Stimulated activated memory B cell treated with anti-CD40 and anti-IgM and Interleukin-4, amounts not matched to agents 10 μg/mL and 1 μg/mL and 100 μg/mL, for 72 hours (primary cell): ENCODE results near the gene TACC2.
"Not testable (repeated sequence)": the region's sequence is repeated elsewhere in the genome, so short reads cannot be mapped to it uniquely, and the experiment has no call there.

Experiments used
- ATAC-seq: fragments of 150-1000 bp; cut with Tn5 transposase; 2 replicates; pipeline ENCODE4 v1.10.0; 2021
- H3K27ac Mint-ChIP-seq: one replicate; pipeline ENCODE4 v1.8.0; 2022; ENCODE audit warnings: mild to moderate bottlenecking, mixed read lengths
- H3K27me3 Mint-ChIP-seq: one replicate; pipeline ENCODE4 v1.8.0; 2022; ENCODE audit warnings: mixed read lengths
- H3K36me3 Mint-ChIP-seq: one replicate; pipeline ENCODE4 v1.8.0; 2022; ENCODE audit warnings: mixed read lengths
- H3K4me1 Mint-ChIP-seq: one replicate; pipeline ENCODE4 v1.8.0; 2022; ENCODE audit warnings: mixed read lengths
- H3K4me3 Mint-ChIP-seq: one replicate; pipeline ENCODE4 v1.8.0; 2022; ENCODE audit warnings: mild to moderate bottlenecking, moderate library complexity, mixed read lengths
- H3K9me3 Mint-ChIP-seq: one replicate; pipeline ENCODE4 v1.8.0; 2022; ENCODE audit warnings: mixed read lengths

The TACC2 gene

GRCh38 chr10:122012731-122013130 lies 23.8 kb downstream of the TACC2 start:
- no peaks in the 10 kb centered on the region for H3K4me1 Mint-ChIP-seq
- peaks cover 3% of the 10 kb centered on the region for H3K9me3 Mint-ChIP-seq
- H3K36me3 Mint-ChIP-seq = no peaks in the 10 kb centered on the region
- H3K27ac Mint-ChIP-seq = no peak overlapping the region
- no peak overlapping the region for H3K4me3 Mint-ChIP-seq
- no peak for ATAC-seq
- H3K27me3 Mint-ChIP-seq = peaks cover 41% of the 10 kb centered on the region

- Mint-ChIP-seq H3K36me3 (no peaks in the 10 kb centered on the region), H3K27me3 (peaks cover 37% of the 10 kb centered on the region), H3K27ac (no peak overlapping the region), H3K9me3 (peaks cover 3% of the 10 kb centered on the region), H3K4me3 (no peak overlapping the region), H3K4me1 (no peaks in the 10 kb centered on the region)
- ATAC-seq = no peak
These were observed 24.4 kb downstream of the TACC2 start for GRCh38 chr10:122013311-122013780.

DNA sequence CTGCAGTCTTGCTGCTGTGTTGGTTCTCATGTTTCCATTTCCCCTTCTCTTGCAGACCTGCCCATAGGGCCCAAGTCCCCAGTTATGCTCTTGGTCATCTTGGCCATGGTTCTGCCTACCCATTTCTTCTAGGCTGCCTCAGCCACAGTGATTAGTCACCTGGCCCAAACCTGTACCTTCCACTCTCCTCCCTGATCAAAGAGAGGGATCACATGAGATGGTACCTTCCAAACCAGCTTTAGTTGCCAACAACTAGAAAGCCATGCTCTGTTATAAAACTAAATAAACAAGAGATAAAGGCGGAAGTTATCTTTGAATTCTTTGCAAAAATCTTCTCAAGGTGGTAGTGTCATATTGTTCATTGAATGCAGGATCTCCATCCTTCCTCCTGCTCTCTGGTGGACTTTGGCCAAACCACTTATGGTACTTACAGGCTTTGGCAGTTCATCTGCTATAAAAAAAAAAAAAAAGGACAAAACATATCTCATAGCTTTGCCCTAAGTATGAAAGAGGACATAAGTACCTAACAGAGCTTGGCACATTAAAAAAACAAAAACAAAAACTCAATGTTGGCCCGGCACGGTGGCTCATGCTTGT lies 25.8 kb downstream of the TACC2 start:
- H3K27ac Mint-ChIP-seq = no peak overlapping the region
- H3K36me3 Mint-ChIP-seq = no peaks in the 10 kb centered on the region
- H3K27me3 Mint-ChIP-seq = peaks cover 37% of the 10 kb centered on the region
- ATAC-seq = no peak
- peaks cover 3% of the 10 kb centered on the region for H3K9me3 Mint-ChIP-seq
- no peak overlapping the region for H3K4me3 Mint-ChIP-seq
- no peaks in the 10 kb centered on the region for H3K4me1 Mint-ChIP-seq

DNA sequence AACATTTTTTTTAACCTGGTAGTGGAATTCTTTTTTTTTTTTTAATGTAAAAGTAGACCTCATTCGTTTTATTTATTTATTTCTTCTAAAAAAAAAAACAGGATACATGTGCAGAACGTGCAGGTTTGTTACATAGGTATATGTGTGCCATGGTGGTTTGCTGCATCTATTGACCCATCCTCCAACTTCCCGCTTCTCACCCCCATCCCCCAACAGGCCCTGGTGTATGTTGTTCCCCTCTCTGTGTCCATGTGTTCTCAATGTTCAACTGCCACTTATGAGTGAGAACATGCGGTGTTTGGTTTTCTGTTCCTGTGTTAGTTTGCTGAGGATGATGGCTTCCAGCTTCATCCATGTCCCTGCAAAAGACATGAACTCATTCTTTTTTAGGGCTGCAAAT lies 29.0 kb downstream of the TACC2 start:
- H3K4me1 Mint-ChIP-seq, H3K4me3 Mint-ChIP-seq, H3K9me3 Mint-ChIP-seq, H3K36me3 Mint-ChIP-seq, H3K27ac Mint-ChIP-seq, ATAC-seq: not testable (repeated sequence)
- H3K27me3 Mint-ChIP-seq = peaks cover 12% of the 10 kb centered on the region

- Mint-ChIP-seq H3K4me3 (no peak overlapping the region), H3K4me1 (no peaks in the 10 kb centered on the region), H3K9me3 (no peaks in the 10 kb centered on the region), H3K27me3 (peaks cover 9% of the 10 kb centered on the region), H3K27ac (no peak overlapping the region), H3K36me3 (no peaks in the 10 kb centered on the region)
- no peak for ATAC-seq
These were observed 29.5 kb downstream of the TACC2 start for GRCh38 chr10:122018491-122018890.

DNA sequence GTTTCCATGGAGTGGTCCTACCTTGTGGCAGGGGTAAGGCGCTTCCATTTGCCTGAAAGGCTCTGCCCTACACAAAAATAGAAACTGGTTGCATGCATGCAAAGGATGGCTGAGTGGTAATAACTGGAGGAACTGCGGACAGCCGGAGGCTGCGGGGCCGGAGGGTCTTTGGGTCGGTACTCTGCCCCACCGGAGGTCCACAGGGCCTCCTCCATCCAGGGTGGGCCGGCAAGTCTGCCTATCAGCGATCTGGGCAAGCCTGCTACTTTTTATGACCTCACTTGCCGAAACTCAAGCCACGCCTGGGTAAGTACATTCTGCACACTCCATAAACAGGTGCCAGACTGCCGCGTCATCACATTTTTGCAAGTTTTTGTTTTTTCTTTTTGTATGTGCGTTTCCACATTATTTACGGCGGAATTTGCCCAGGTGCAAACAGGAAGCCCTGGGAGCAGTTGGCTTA lies 30.0 kb downstream of the TACC2 start:
- Mint-ChIP-seq H3K4me3 (no peak overlapping the region), H3K9me3 (no peaks in the 10 kb centered on the region), H3K4me1 (no peaks in the 10 kb centered on the region), H3K27me3 (peaks cover 9% of the 10 kb centered on the region), H3K27ac (no peak overlapping the region), H3K36me3 (no peaks in the 10 kb centered on the region)
- ATAC-seq = no peak

- no peak overlapping the region for H3K4me3 Mint-ChIP-seq
- H3K27ac Mint-ChIP-seq = no peak overlapping the region
- no peaks in the 10 kb centered on the region for H3K36me3 Mint-ChIP-seq
- peaks cover 5% of the 10 kb centered on the region for H3K27me3 Mint-ChIP-seq
- no peaks in the 10 kb centered on the region for H3K4me1 Mint-ChIP-seq
- no peak for ATAC-seq
- peaks cover 3% of the 10 kb centered on the region for H3K9me3 Mint-ChIP-seq
These were observed 30.5 kb downstream of the TACC2 start for GRCh38 chr10:122019414-122019975.

GRCh38 chr10:122020226-122020625 lies 31.3 kb downstream of the TACC2 start:
- Mint-ChIP-seq H3K36me3 (no peaks in the 10 kb centered on the region), H3K27ac (no peak overlapping the region), H3K9me3 (peaks cover 3% of the 10 kb centered on the region), H3K4me1 (no peaks in the 10 kb centered on the region), H3K27me3 (no peaks in the 10 kb centered on the region), H3K4me3 (no peak overlapping the region)
- no peak for ATAC-seq

DNA sequence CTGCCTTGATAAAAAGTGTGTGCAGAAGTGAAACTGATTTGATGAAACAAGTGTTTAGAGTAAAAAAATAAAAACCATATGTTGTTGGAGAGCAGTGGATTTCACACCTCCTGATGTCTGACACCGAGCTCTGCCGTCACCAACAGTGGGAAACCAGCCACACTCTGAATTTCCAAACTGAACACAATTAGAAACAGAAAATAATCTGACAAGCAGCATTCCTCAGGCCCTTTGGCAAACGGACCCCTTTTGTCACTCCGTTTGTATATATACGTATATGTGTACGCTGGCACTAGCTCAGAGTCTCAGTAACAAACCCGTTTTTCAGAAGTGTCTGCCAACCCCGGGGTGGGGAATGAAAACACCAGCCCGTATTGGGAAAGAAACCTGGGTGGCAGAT lies 32.4 kb downstream of the TACC2 start:
- no peaks in the 10 kb centered on the region for H3K27me3 Mint-ChIP-seq
- H3K27ac Mint-ChIP-seq = no peak overlapping the region
- peaks cover 3% of the 10 kb centered on the region for H3K9me3 Mint-ChIP-seq
- H3K4me1 Mint-ChIP-seq = no peaks in the 10 kb centered on the region
- no peak for ATAC-seq
- H3K36me3 Mint-ChIP-seq = no peaks in the 10 kb centered on the region
- no peak overlapping the region for H3K4me3 Mint-ChIP-seq

GRCh38 chr10:122021828-122022227 lies 32.9 kb downstream of the TACC2 start:
- no peak for ATAC-seq
- no peak overlapping the region for H3K27ac Mint-ChIP-seq
- H3K4me3 Mint-ChIP-seq = no peak overlapping the region
- H3K4me1 Mint-ChIP-seq = no peaks in the 10 kb centered on the region
- peaks cover 3% of the 10 kb centered on the region for H3K9me3 Mint-ChIP-seq
- no peaks in the 10 kb centered on the region for H3K27me3 Mint-ChIP-seq
- H3K36me3 Mint-ChIP-seq = no peaks in the 10 kb centered on the region

- Mint-ChIP-seq H3K4me3 (no peak overlapping the region), H3K4me1 (no peaks in the 10 kb centered on the region), H3K27ac (no peak overlapping the region), H3K27me3 (no peaks in the 10 kb centered on the region), H3K36me3 (no peaks in the 10 kb centered on the region), H3K9me3 (peaks cover 3% of the 10 kb centered on the region)
- ATAC-seq = no peak
These were observed 33.3 kb downstream of the TACC2 start for GRCh38 chr10:122022276-122022675.

DNA sequence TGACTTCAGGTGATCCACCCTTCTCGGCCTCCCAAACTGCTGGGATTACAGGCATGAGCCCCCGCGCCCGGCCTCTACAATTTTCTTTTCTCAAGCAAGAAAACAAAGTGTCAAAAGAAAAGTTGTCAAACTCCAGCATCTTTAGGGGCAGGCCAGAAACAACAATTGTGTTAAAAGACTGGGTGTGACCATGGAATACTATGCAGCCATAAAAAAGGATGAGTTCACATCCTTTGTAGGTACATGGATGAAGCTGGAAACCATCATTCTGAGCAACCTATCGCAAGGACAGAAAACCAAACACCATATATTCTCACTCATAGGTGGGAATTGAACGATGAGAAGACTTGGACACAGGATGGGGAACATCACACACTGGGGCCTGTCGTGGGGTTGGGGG lies 34.3 kb downstream of the TACC2 start:
- not testable (repeated sequence) for H3K27ac Mint-ChIP-seq, H3K27me3 Mint-ChIP-seq, H3K9me3 Mint-ChIP-seq, H3K36me3 Mint-ChIP-seq, H3K4me3 Mint-ChIP-seq, ATAC-seq, H3K4me1 Mint-ChIP-seq

GRCh38 chr10:122029499-122030199 lies 40.7 kb downstream of the TACC2 start:
- ATAC-seq = no peak
- Mint-ChIP-seq H3K9me3 (no peaks in the 10 kb centered on the region), H3K4me1 (no peaks in the 10 kb centered on the region), H3K27ac (no peak overlapping the region), H3K27me3 (peaks cover 21% of the 10 kb centered on the region), H3K36me3 (no peaks in the 10 kb centered on the region), H3K4me3 (no peak overlapping the region)

DNA sequence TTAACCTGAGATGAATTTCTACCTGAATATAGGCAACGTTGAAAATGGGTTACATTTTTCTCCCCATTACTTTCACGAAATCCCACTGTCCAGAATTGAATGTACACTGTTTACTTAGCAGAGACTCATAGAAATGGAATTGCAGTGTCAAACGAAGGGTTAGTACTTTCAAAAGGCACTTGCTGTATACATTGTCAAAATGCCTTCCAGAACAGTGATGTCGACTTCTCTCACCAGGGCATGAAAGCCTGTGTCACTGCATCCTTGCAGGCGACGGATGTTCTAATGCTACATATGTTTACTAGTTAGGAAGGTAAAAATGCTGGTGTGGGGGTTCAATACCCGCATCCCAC lies 41.2 kb downstream of the TACC2 start:
- ATAC-seq = no peak
- Mint-ChIP-seq H3K36me3 (no peaks in the 10 kb centered on the region), H3K27ac (no peak overlapping the region), H3K9me3 (no peaks in the 10 kb centered on the region), H3K4me3 (no peak overlapping the region), H3K27me3 (peaks cover 21% of the 10 kb centered on the region), H3K4me1 (no peaks in the 10 kb centered on the region)

GRCh38 chr10:122033224-122033926 lies 44.4 kb downstream of the TACC2 start:
- Mint-ChIP-seq H3K27me3 (peaks cover 39% of the 10 kb centered on the region), H3K9me3 (peaks cover 3% of the 10 kb centered on the region), H3K27ac (no peak overlapping the region), H3K36me3 (no peaks in the 10 kb centered on the region), H3K4me3 (no peak overlapping the region), H3K4me1 (no peaks in the 10 kb centered on the region)
- ATAC-seq = no peak
